B cell (primary cell): ENCODE results near the gene ZDHHC18.

Source experiments
- CTCF ChIP-seq: fragments of 200-600 bp; IDR thresholded peaks from one replicate; pipeline ENCODE4 v1.8.0; 2022; ENCODE audit warnings: antibody characterized with exemption, mild to moderate bottlenecking
- EZH2 ChIP-seq: IDR thresholded peaks from 2 replicates; pipeline ENCODE4 v1.6.1; 2012; ENCODE audit warnings: borderline replicate concordance, low read depth, mild to moderate bottlenecking, moderate library complexity, low read length; ENCODE audit not compliant: insufficient read depth, poor library complexity, severe bottlenecking

GRCh38 chr1:26822737-26823395 is 3.6 kb upstream of the ZDHHC18 start:
- TF ChIP-seq CTCF (no peak), EZH2 (no peak)
